Loucy (cell line): ENCODE data around the gene SNX13.
"Not testable (repeated sequence)": the region's sequence is repeated elsewhere in the genome, so short reads cannot be mapped to it uniquely, and the experiment has no call there.

ENCODE experiments used
- H2AFZ ChIP-seq: fragments of 200-600 bp; sonication (generic); 2 replicates; pipeline ENCODE4 v1.6.0; 2016; ENCODE audit warnings: antibody characterized with exemption, mild to moderate bottlenecking, low read length, moderate library complexity
- H3F3A ChIP-seq: fragments of 200-600 bp; 2 replicates; pipeline ENCODE4 v1.6.0; 2016; ENCODE audit warnings: antibody characterized with exemption, low read depth, mild to moderate bottlenecking
- H3K27me3 ChIP-seq: fragments of 200-600 bp; sonication (generic); 2 replicates; pipeline ENCODE4 v1.6.1; 2014; ENCODE audit warnings: low read length, mild to moderate bottlenecking; ENCODE audit not compliant: insufficient read depth, poor library complexity, severe bottlenecking
- H3K36me3 ChIP-seq: fragments of 200-600 bp; sonication (generic); 2 replicates; pipeline ENCODE4 v1.6.1; 2016; ENCODE audit warnings: low read length; ENCODE audit not compliant: insufficient read depth
- H3K4me1 ChIP-seq: fragments of 200-600 bp; sonication (generic); 2 replicates; pipeline ENCODE4 v1.5.1; 2014; ENCODE audit warnings: low read length, mild to moderate bottlenecking; ENCODE audit not compliant: insufficient read depth, poor library complexity, severe bottlenecking
- H3K4me2 ChIP-seq: fragments of 200-600 bp; sonication (generic); 2 replicates; pipeline ENCODE4 v1.6.0; 2014; ENCODE audit warnings: antibody characterized with exemption, low read length, low read depth, mild to moderate bottlenecking; ENCODE audit not compliant: poor library complexity, severe bottlenecking
- H3K4me3 ChIP-seq: fragments of 200-600 bp; sonication (generic); 2 replicates; pipeline ENCODE4 v1.5.1; 2014; ENCODE audit warnings: low read length, mild to moderate bottlenecking, mixed read lengths; ENCODE audit not compliant: poor library complexity, severe bottlenecking
- H3K79me2 ChIP-seq: fragments of 200-600 bp; sonication (generic); 2 replicates; pipeline ENCODE4 v1.6.1; 2014; ENCODE audit warnings: low read length; ENCODE audit not compliant: insufficient read depth
- H3K9ac ChIP-seq: fragments of 200-600 bp; sonication (generic); 2 replicates; pipeline ENCODE4 v1.6.0; 2014; ENCODE audit warnings: mild to moderate bottlenecking, low read depth, low read length, moderate library complexity; ENCODE audit not compliant: poor library complexity, severe bottlenecking
- H3K9me2 ChIP-seq: fragments of 200-600 bp; sonication (generic); replicated peaks from 2 replicates; pipeline ENCODE4 v1.6.1; 2016; ENCODE audit warnings: low read depth, low read length, mixed read lengths
- H3K9me3 ChIP-seq: fragments of 200-600 bp; sonication (generic); 2 replicates; pipeline ENCODE4 v1.6.1; 2014; ENCODE audit warnings: mild to moderate bottlenecking, antibody characterized with exemption, low read length, low read depth; ENCODE audit not compliant: insufficient read depth
- H4K20me1 ChIP-seq: fragments of 200-600 bp; sonication (generic); 2 replicates; pipeline ENCODE4 v1.6.0; 2014; ENCODE audit warnings: antibody characterized with exemption, low read length, mild to moderate bottlenecking; ENCODE audit not compliant: insufficient read depth, poor library complexity, severe bottlenecking
- EZH2phosphoT487 ChIP-seq: fragments of 200-600 bp; IDR thresholded peaks from 2 replicates; pipeline ENCODE4 v1.6.1; 2018; ENCODE audit warnings: antibody characterized with exemption, mild to moderate bottlenecking, moderate library complexity, borderline replicate concordance
- TF ChIP-seq, protein P1 (sequence below): fragments of 200-600 bp; sonication (generic); conservative IDR thresholded peaks from 2 replicates; pipeline ENCODE4 v1.5.1; 2014; ENCODE audit warnings: mild to moderate bottlenecking, antibody characterized with exemption, low read length

The SNX13 gene

DNA sequence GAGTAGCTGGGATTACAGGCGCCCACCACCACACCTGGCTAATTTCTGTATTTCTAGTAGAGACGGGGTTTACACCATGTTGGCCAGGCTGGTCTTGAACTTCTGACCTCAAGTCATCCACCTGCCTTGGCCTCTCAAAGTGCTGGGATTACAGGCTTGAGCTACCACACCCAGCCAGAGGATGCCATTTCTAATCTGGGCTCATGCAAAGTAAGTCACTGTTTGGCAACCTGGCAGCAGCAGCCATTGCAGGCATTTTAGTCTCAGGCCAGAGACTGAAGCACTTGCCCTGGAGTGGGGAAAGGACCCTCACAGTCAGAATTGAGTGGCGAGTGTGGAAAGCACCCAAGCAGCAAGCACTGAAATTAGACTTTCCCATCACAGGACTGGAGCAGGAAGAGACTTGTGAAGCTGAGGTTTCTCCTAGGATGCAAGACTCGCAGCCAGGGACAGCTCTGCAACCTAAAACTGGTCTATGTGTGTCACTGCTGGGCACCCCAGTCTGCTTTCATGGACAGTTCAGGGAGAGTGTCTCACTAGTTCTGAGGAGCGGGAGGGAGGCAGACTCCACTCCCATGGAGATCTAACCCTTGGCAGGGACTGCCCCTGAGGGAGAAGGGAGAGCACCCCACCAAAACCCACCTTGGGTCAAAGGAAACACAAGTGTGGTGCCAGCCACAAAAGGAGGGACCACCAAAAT, 27.6 kb downstream of the SNX13 start:
- Histone ChIP-seq H3K4me2 (no peak overlapping the region), H3K9me3 (peaks cover 6% of the 10 kb centered on the region; the same call in 1 of the 2 replicates), H3F3A (no peaks in the 10 kb centered on the region), H3K9ac (no peak overlapping the region), H3K4me3 (no peak overlapping the region), H3K27me3 (no peaks in the 10 kb centered on the region), H3K9me2 (no peaks in the 10 kb centered on the region), H4K20me1 (no peaks in the 10 kb centered on the region), H3K36me3 (no peaks in the 10 kb centered on the region), H3K4me1 (no peaks in the 10 kb centered on the region), H3K79me2 (peaks cover 71% of the 10 kb centered on the region), H2AFZ (no peak overlapping the region)
- TF ChIP-seq EZH2phosphoT487 = no peak

DNA sequence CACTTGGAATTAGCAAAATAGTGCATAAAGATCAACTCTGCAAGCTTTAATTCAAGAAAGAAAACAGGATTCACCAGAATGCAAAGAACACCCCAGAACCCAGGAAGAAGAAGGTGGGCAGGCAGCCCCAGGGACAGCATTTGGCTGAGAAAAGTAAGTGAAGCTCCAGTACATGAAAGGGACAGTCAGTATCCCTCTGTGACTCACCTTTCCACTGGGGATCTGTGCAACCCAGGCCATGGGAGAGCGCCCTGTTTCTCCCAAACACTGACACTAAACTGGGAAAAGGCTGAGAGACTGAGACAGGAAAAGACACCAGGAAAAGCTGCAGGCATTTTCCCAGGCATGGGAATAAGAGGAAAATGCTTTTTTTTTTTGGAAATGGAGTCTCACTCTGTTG, 28.2 kb downstream of the SNX13 start:
- Histone ChIP-seq H3K4me3 (no peak overlapping the region), H3K27me3 (no peaks in the 10 kb centered on the region), H3K9me3 (peaks cover 6% of the 10 kb centered on the region; the same call in 1 of the 2 replicates), H3K4me2 (no peak overlapping the region), H3K9me2 (no peaks in the 10 kb centered on the region), H3F3A (no peaks in the 10 kb centered on the region), H4K20me1 (no peaks in the 10 kb centered on the region), H3K4me1 (no peaks in the 10 kb centered on the region), H3K36me3 (no peaks in the 10 kb centered on the region), H3K79me2 (peaks cover 65% of the 10 kb centered on the region), H2AFZ (no peak overlapping the region), H3K9ac (no peak overlapping the region)
- TF ChIP-seq, protein P1, sequence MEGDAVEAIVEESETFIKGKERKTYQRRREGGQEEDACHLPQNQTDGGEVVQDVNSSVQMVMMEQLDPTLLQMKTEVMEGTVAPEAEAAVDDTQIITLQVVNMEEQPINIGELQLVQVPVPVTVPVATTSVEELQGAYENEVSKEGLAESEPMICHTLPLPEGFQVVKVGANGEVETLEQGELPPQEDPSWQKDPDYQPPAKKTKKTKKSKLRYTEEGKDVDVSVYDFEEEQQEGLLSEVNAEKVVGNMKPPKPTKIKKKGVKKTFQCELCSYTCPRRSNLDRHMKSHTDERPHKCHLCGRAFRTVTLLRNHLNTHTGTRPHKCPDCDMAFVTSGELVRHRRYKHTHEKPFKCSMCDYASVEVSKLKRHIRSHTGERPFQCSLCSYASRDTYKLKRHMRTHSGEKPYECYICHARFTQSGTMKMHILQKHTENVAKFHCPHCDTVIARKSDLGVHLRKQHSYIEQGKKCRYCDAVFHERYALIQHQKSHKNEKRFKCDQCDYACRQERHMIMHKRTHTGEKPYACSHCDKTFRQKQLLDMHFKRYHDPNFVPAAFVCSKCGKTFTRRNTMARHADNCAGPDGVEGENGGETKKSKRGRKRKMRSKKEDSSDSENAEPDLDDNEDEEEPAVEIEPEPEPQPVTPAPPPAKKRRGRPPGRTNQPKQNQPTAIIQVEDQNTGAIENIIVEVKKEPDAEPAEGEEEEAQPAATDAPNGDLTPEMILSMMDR = no peak
- no peak for TF ChIP-seq EZH2phosphoT487

DNA sequence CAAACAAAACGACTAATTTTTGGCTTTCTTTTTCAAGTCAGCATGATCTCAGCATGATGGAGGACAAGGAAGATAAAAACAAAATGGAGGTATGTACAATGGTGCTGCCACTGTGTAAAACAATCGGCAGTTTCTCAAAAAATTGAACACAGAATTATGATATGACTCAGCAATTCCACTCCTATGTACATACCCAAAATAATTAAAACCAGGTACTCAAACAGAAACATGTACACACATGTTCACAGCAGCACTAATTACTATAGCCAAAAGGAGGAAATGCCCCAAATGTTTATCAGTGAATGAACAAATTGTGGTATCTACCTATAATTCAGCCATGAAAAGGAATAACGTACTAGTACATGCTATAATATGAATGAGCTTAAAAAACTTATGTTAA, 29.9 kb downstream of the SNX13 start:
- H3K27me3 ChIP-seq = no peaks in the 10 kb centered on the region
- TF ChIP-seq, protein P1 = no peak
- TF ChIP-seq EZH2phosphoT487 = no peak
- no peak overlapping the region for H3K9ac ChIP-seq
- H3K9me3 ChIP-seq = no peaks in the 10 kb centered on the region
- H3F3A ChIP-seq = no peaks in the 10 kb centered on the region
- no peak overlapping the region for H3K4me3 ChIP-seq
- H3K4me2 ChIP-seq = no peak overlapping the region
- H3K9me2 ChIP-seq = no peaks in the 10 kb centered on the region
- H3K4me1 ChIP-seq = no peaks in the 10 kb centered on the region
- no peak overlapping the region for H2AFZ ChIP-seq
- no peaks in the 10 kb centered on the region for H3K36me3 ChIP-seq
- H4K20me1 ChIP-seq = no peaks in the 10 kb centered on the region
- H3K79me2 ChIP-seq = peaks cover 49% of the 10 kb centered on the region

DNA sequence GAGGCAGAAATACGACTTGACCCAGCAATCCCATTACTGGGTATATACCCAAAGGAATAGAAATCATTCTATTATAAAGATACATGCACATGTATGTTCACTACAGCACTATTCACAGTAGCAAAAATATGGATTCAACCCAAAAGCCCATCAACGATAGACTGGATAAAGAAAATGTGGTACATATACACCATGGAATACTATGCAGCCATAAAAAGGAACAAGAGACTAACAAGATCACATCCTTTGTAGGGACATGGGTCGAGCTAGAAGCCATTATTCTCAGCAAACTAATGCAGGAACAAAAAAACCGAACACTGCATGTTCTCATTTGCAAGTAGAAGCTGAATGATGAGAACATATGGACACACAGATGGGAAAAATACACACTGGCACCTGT, 31.0 kb downstream of the SNX13 start:
- H4K20me1 ChIP-seq, H2AFZ ChIP-seq, H3K9ac ChIP-seq, H3K36me3 ChIP-seq, H3K9me2 ChIP-seq, H3K27me3 ChIP-seq, H3K4me3 ChIP-seq, H3K4me2 ChIP-seq, H3F3A ChIP-seq, H3K4me1 ChIP-seq, H3K9me3 ChIP-seq: not testable (repeated sequence)
- peaks cover 48% of the 10 kb centered on the region for H3K79me2 ChIP-seq
